ENCODE results near the gene SPATA2L. TPM values are rescaled to one million over a fixed set of nuclear protein-coding genes. Genes with fewer than 3 reads are reported as not detected.

The SPATA2L gene
- total and polyA plus RNA-seq, 2 of the 13 experiments (the other 11 are each of a cell fraction or from before 2014, with no cell fraction given) = 9.1 to 20.7 TPM

GRCh38 chr16:89720813-89721545, 19.5 kb upstream of the SPATA2L start, which contains the start of the genes VPS9D1 and ZNF276 (continued):
- TF ChIP-seq ZNF687 (CRISPR knock-in tag; IDR thresholded peaks at IDR 0.05) (peak; percentile 91), ZNF234 (CRISPR knock-in tag; conservative IDR thresholded peaks at IDR 0.05) (peak; percentile 98; the same call in 1 of the 2 replicates), SP1 (IDR thresholded peaks at IDR 0.05) (no peak), SP1 (CRISPR knock-in tag; IDR thresholded peaks at IDR 0.05) (peak; percentile 86), ZBTB38 (CRISPR knock-in tag; IDR thresholded peaks at IDR 0.05) (peak; percentile 10; the same call in 1 of the 2 replicates), MXD3 (CRISPR knock-in tag; IDR thresholded peaks at IDR 0.05) (peak; percentile 88), ZNF704 (CRISPR knock-in tag; IDR thresholded peaks at IDR 0.05; ENCODE audit: borderline replicate concordance) (peak; percentile 58; the same call in 1 of the 2 replicates), SRF (IDR thresholded peaks at IDR 0.05; ENCODE audit: low read depth, low read length) (peak; percentile 60), DNMT1 (CRISPR knock-in tag; IDR thresholded peaks at IDR 0.05) (peak; percentile 94), MED1 (CRISPR knock-in tag; IDR thresholded peaks at IDR 0.05) (peak; percentile 87), AKAP8 (CRISPR knock-in tag; IDR thresholded peaks at IDR 0.05) (peak; percentile 94), ZNF749 (CRISPR knock-in tag; IDR thresholded peaks at IDR 0.05; ENCODE audit: borderline replicate concordance) (peak; percentile 96), ARID3A (IDR thresholded peaks at IDR 0.05; ENCODE audit: low read depth, low read length) (0 out of 2 replicates have a peak, but pooled peaks have one; percentile 20), SRSF9 (IDR thresholded peaks at IDR 0.05; ENCODE audit: borderline replicate concordance, insufficient read depth, low read depth, low read length, poor library complexity, severe bottlenecking) (no peak), ZNF382 (CRISPR knock-in tag; IDR thresholded peaks at IDR 0.05; ENCODE audit: borderline replicate concordance) (no peak), ZNF33A (CRISPR knock-in tag; IDR thresholded peaks at IDR 0.05; ENCODE audit: borderline replicate concordance) (no peak), ZGPAT (CRISPR knock-in tag; IDR thresholded peaks at IDR 0.05) (peak; percentile 74; the same call in 1 of the 2 replicates), TEAD3 (CRISPR knock-in tag; optimal IDR thresholded peaks at IDR 0.05; ENCODE audit: borderline replicate concordance) (no peak), HOXA7 (CRISPR knock-in tag; IDR thresholded peaks at IDR 0.05) (0 out of 2 replicates have a peak, but pooled peaks have one; percentile 78), ZNF644 (CRISPR knock-in tag; IDR thresholded peaks at IDR 0.05; ENCODE audit: low read depth) (no peak), ZNF839 (CRISPR knock-in tag; IDR thresholded peaks at IDR 0.05; ENCODE audit: borderline replicate concordance) (no peak)
